Measurements from ENCODE around the gene ACAP1. TPM values are rescaled to one million over a fixed set of nuclear protein-coding genes. Genes with fewer than 3 reads are reported as not detected.

Gene ACAP1
- total and polyA plus RNA-seq, 2 experiments from 2014 or later, result 10.2 TPM; not detected in 1

GRCh38 chr17:7317161-7317803, 19.0 kb upstream of the ACAP1 start:
- no peaks in the 10 kb centered on the region for H3K36me3 ChIP-seq (replicated peaks; ENCODE audit: insufficient read depth, low read depth)

DNA sequence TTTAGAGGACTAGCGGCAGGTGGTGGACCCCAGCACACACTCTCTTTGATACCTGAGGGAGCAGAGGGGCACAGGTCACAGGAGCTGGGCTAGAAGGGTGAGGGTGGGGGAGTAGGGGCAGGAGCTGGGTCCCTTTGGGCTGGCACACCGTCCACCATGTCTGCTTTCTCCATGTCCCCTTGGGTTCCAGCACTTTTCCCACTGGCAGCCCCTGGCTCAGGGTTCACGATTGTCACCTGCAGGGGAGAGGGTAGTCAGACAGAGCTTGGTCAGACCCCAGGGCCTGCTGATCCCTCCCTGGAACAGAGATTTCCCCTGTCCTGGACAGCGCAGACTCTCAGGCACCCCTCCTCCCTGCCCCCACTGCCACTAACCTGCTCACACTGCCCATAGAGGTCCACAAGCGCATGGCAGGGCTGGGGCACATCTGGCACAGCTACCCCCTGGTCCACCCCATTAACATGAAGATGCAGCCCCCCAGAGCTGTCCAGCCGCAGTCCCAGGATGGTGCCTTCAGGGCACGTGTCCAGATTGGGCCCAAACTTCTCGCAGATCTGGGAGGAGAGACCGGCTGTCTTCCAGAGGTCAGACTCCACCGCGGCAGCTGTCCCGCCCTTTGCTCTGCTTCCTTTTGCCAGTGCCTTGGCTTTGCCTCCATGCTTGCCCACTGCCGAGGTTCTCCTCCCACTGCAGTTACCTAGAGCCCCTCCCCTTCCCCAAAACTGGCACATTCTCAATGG, 18.0 kb upstream of the ACAP1 start:
- H3K79me2 ChIP-seq, result peaks cover 14% of the 10 kb centered on the region
- H3K9me2 ChIP-seq (replicated peaks; ENCODE audit: insufficient read depth), result no peaks in the 10 kb centered on the region
- H3K4me2 ChIP-seq, result no peak overlapping the region
- no peak for TF ChIP-seq EZH2 (IDR thresholded peaks at IDR 0.05; ENCODE audit: borderline replicate concordance)
- TF ChIP-seq, protein P1, sequence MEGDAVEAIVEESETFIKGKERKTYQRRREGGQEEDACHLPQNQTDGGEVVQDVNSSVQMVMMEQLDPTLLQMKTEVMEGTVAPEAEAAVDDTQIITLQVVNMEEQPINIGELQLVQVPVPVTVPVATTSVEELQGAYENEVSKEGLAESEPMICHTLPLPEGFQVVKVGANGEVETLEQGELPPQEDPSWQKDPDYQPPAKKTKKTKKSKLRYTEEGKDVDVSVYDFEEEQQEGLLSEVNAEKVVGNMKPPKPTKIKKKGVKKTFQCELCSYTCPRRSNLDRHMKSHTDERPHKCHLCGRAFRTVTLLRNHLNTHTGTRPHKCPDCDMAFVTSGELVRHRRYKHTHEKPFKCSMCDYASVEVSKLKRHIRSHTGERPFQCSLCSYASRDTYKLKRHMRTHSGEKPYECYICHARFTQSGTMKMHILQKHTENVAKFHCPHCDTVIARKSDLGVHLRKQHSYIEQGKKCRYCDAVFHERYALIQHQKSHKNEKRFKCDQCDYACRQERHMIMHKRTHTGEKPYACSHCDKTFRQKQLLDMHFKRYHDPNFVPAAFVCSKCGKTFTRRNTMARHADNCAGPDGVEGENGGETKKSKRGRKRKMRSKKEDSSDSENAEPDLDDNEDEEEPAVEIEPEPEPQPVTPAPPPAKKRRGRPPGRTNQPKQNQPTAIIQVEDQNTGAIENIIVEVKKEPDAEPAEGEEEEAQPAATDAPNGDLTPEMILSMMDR (IDR thresholded peaks at IDR 0.05; ENCODE audit: poor library complexity), result no peak
- no peak for TF ChIP-seq EZH2phosphoT487 (IDR thresholded peaks at IDR 0.05; ENCODE audit: low read depth, severe bottlenecking, unreplicated experiment)
- WGBS (ENCODE audit: low lambda C conversion rate, missing lambda C conversion rate), result 96% methylated on average over 13 of the region's 13 CpGs
- peak; percentile 3 for DNase-seq (ENCODE audit: low spot score)
- no peak overlapping the region for H3K27ac ChIP-seq
- no peaks in the 10 kb centered on the region for H3K36me3 ChIP-seq (replicated peaks; ENCODE audit: insufficient read depth, low read depth)
- H4K20me1 ChIP-seq (ENCODE audit: insufficient read depth, poor library complexity, severe bottlenecking), result no peaks in the 10 kb centered on the region
- no peak overlapping the region for H2AFZ ChIP-seq
- H3K9me3 ChIP-seq (ENCODE audit: low read depth), result no peaks in the 10 kb centered on the region
- H3K27me3 ChIP-seq, result no peaks in the 10 kb centered on the region
- H3K4me1 ChIP-seq (ENCODE audit: insufficient read depth), result peaks cover 11% of the 10 kb centered on the region
- no peak overlapping the region for H3K4me3 ChIP-seq

More at GRCh38 chr17:7317161-7317803, 19.0 kb upstream of the ACAP1 start:
- peak; percentile 8 for DNase-seq (ENCODE audit: low spot score)
- no peak for TF ChIP-seq EZH2phosphoT487 (IDR thresholded peaks at IDR 0.05; ENCODE audit: low read depth, severe bottlenecking, unreplicated experiment)
- TF ChIP-seq, protein P1 (IDR thresholded peaks at IDR 0.05; ENCODE audit: poor library complexity), result no peak
- no peak for TF ChIP-seq EZH2 (IDR thresholded peaks at IDR 0.05; ENCODE audit: borderline replicate concordance)
- WGBS (ENCODE audit: low lambda C conversion rate, missing lambda C conversion rate), result 89% methylated on average over 16 of the region's 16 CpGs
- H3K9me3 ChIP-seq (ENCODE audit: low read depth), result no peaks in the 10 kb centered on the region
- H3K27ac ChIP-seq, result no peak overlapping the region
- peaks cover 8% of the 10 kb centered on the region for H4K20me1 ChIP-seq (ENCODE audit: insufficient read depth, poor library complexity, severe bottlenecking)
- no peak overlapping the region for H3K4me2 ChIP-seq
- H3K27me3 ChIP-seq, result no peaks in the 10 kb centered on the region
- H3K4me3 ChIP-seq, result no peak overlapping the region
- no peak overlapping the region for H2AFZ ChIP-seq
- H3K79me2 ChIP-seq, result peaks cover 24% of the 10 kb centered on the region
- H3K4me1 ChIP-seq (ENCODE audit: insufficient read depth), result peaks cover 11% of the 10 kb centered on the region
- no peaks in the 10 kb centered on the region for H3K9me2 ChIP-seq (replicated peaks; ENCODE audit: insufficient read depth)

GRCh38 chr17:7321466-7321865, 14.9 kb upstream of the ACAP1 start:
- no peaks in the 10 kb centered on the region for H3K27me3 ChIP-seq
- H3K9me3 ChIP-seq (ENCODE audit: low read depth), result no peaks in the 10 kb centered on the region
- H3K4me1 ChIP-seq (ENCODE audit: insufficient read depth), result no peaks in the 10 kb centered on the region
- no peak for DNase-seq (ENCODE audit: low spot score)
- H3K79me2 ChIP-seq, result no peaks in the 10 kb centered on the region
- H3K9me2 ChIP-seq (replicated peaks; ENCODE audit: insufficient read depth), result no peaks in the 10 kb centered on the region
- no peak overlapping the region for H3K27ac ChIP-seq
- TF ChIP-seq EZH2 (IDR thresholded peaks at IDR 0.05; ENCODE audit: borderline replicate concordance) (no peak), EZH2phosphoT487 (IDR thresholded peaks at IDR 0.05; ENCODE audit: low read depth, severe bottlenecking, unreplicated experiment) (no peak)
- TF ChIP-seq, protein P1 (IDR thresholded peaks at IDR 0.05; ENCODE audit: poor library complexity), result no peak
- H3K4me2 ChIP-seq, result no peak overlapping the region
- H3K36me3 ChIP-seq (replicated peaks; ENCODE audit: insufficient read depth, low read depth), result no peaks in the 10 kb centered on the region
- no peak overlapping the region for H3K4me3 ChIP-seq
- H2AFZ ChIP-seq, result no peak overlapping the region
- over 99% methylated on average over 15 of the region's 15 CpGs for WGBS (ENCODE audit: low lambda C conversion rate, missing lambda C conversion rate)
- no peaks in the 10 kb centered on the region for H4K20me1 ChIP-seq (ENCODE audit: insufficient read depth, poor library complexity, severe bottlenecking)
